ENCODE measurements around the gene LIMA1. TPM values are rescaled to one million over a fixed set of nuclear protein-coding genes. Genes with fewer than 3 reads are reported as not detected.

Gene LIMA1
- polyA plus RNA-seq, 3 donors, result 15.9 to 134 (median 108) TPM

- H3K27ac ChIP-seq (ENCODE audit: low read depth, low read length), result no peak overlapping the region
- 34 to 88% (median 80%) methylated on average over 3 of the region's 3 CpGs for WGBS, 3 donors
Measured at GRCh38 chr12:50201987-50202521, 81.3 kb downstream of the LIMA1 start.

- 88 to 93% (median 89%) methylated on average over 2 of the region's 2 CpGs for WGBS, 3 donors
- no peak overlapping the region for H3K27ac ChIP-seq (ENCODE audit: low read depth, low read length)
Measured at GRCh38 chr12:50200552-50201273, 82.6 kb downstream of the LIMA1 start.

DNA sequence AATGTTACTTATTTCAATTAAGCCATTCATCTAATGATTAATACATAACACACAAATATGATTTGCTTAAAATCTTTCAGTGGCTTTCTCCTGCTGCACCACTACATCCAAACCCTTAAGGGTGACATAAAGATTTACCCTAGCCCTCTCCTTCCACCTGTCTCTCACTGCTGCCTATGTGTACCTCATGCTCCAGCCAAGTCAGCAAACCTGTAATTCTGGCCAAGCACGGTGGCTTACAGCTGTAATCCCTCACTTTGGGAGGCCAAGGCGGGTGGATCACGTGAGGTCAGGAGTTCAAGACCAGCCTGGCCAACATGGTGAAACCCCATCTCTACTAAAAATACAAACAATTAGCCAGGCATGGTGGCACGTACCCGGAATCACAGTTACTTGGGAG lies 84.5 kb downstream of the LIMA1 start:
- no peak overlapping the region for H3K27ac ChIP-seq (ENCODE audit: low read depth, low read length)
- WGBS, 3 donors, result 86 to 94% (median 90%) methylated on average over 5 of the region's 5 CpGs

DNA sequence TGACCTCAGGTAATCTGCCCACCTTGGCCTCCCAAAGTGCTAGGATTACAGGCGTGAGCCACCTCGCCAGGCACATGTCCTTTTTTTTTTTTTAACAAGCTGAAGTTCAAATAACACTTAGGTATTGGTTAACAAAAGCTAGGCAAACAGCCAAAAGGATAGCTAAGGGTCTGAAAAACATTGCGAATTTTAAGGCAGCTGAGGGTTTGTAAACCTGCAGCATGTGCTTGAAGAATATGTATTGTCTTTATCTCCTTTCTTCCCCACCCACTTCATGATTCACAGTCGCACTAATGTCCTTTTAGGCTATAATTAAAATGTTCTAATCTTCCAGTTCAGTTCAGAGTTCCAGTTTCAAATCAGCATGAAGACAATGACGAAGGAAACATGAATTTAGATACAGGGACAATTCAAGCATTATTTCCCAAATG lies 86.0 kb downstream of the LIMA1 start:
- no peak overlapping the region for H3K27ac ChIP-seq (ENCODE audit: low read depth, low read length)
- 74 to 82% (median 77%) methylated on average over 5 of the region's 5 CpGs for WGBS, 3 donors

DNA sequence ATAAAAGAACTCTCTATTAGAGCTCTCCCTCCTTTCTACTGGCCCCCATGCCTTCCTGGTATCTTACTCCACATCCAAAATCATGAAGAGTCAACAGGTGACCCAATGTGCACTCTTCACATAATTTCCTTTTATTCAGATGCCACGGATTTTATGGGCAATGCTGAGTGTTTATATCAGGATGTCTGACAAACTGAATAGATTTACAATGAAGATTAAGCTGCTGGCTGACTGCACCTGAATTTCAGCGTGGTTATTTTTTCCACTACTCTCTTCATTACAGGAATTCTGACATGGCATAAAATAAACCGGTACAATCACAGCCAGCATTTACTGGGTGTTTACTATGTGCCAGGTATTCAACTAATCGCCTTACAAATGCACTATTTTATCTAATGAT lies 86.8 kb downstream of the LIMA1 start:
- no peak overlapping the region for H3K27ac ChIP-seq (ENCODE audit: low read depth, low read length)
- WGBS, 3 donors, result 64 to 79% (median 64%) methylated on average over 4 of the region's 4 CpGs

- 70 to 88% (median 72%) methylated on average over 4 of the region's 4 CpGs for WGBS, 3 donors
Measured at GRCh38 chr12:50195832-50196231, 87.5 kb downstream of the LIMA1 start.

DNA sequence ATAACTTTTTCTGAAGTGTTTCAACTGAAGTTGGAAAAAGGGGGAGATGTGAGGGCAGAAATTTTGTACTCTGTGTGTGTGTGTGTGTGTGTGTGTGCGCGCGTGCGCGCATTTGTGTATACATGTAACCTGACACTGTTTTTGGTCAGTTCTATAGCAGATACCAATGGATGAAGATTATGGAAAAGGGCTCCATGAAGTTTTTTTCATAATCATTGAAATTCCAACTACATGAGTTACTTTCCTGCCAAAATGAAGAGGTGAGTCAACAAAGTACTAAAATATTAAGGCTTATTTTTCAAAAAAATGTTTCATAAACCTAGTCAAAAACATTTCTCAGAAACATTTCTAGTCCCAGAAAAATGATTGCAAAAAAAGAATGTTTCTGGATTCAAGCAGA lies 90.4 kb downstream of the LIMA1 start:
- no peak overlapping the region for H3K27ac ChIP-seq (ENCODE audit: low read depth, low read length)
- 79 to 90% (median 83%) methylated on average over 5 of the region's 5 CpGs for WGBS, 3 donors

More at GRCh38 chr12:50195832-50196231, 87.5 kb downstream of the LIMA1 start:
- no peak overlapping the region for H3K27ac ChIP-seq (ENCODE audit: low read depth, low read length)

GRCh38 chr12:50192236-50192635 lies 91.1 kb downstream of the LIMA1 start:
- 95 to 99% (median 96%) methylated on average over 4 of the region's 4 CpGs for WGBS, 3 donors
- no peak overlapping the region for H3K27ac ChIP-seq (ENCODE audit: low read depth, low read length)

DNA sequence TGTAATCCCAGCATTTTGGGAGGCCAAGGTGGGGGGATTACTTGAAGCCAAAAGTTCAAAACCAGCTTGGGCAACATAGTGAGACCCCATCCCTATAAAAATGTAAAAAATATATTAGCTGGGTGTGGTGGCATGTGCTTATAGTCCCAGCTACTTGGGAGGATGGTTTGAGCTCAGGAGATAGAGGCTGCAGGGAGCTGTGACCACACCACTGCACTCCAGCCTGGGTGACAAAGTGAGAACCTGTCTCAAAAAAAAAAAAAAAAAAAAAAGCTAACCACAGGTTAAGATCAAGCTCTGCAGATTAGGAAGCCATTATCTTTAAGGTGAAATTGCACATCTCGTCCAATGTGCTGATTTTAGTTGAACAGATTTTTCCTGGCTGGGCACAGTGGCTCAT lies 92.5 kb downstream of the LIMA1 start:
- 76 to 100% (median 83%) methylated on average over 1 of the region's 1 CpG for WGBS, 3 donors
- no peak overlapping the region for H3K27ac ChIP-seq (ENCODE audit: low read depth, low read length)

DNA sequence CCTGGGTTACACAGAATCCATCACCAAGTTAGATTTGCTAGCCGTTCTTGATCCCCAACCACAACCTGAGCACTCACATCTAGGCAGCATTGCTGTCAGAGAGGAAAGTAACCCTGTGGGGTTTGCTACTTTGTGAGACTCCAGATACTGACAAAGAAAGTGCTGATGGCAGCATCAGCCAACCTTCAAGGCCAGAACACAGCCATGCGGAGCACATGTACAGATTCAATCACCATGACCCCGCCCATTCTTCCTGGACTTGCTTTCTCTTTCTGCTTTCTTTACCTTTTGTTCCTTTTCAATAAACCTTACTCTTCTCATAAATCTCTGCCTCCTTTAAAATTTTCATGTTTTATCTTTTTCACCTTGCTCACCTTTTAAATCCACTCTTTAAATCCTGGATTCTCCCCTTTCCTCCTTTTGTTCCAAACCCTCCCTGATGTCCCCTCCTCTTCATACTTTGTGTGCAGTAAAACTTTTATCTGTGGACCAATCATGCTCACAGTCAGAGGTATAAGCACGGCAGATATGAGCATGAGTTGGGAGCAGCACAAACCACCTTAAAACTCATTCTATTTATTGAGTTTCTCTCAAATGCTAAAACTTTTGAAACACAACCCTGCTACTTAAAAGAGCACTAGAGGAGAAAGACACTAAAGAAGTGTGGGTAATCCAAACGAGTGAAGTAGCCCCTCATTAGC lies 94.3 kb downstream of the LIMA1 start:
- WGBS, 3 donors, result 78 to 88% (median 85%) methylated on average over 5 of the region's 5 CpGs
- no peak overlapping the region for H3K27ac ChIP-seq (ENCODE audit: low read depth, low read length)

DNA sequence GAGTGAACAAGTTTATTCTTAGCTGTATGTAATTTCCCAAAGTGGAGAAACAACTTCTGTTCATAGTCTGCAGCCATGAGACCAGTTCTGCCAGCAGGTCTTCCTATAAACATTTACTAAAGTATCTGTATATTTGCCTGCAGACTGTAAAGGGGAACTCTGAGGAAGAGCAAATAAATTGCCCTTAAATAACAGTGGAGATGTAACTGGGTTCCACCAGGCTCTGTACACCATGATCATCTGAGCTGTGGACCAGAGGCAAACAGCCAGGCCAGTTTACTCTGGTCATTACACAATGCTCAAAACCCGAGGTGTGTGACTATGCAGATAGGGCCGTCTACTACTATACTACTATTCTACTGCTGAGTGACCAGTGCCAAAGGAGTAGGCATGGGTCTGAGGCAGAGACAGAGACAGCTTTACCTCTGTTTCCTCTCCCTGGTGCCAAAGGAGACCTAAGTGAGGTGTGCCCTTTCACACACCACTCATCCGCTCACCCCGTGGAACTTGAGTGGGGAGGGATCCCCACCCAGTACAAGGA lies 95.0 kb downstream of the LIMA1 start:
- no peak overlapping the region for H3K27ac ChIP-seq (ENCODE audit: low read depth, low read length)
- 55 to 69% (median 67%) methylated on average over 4 of the region's 4 CpGs for WGBS, 3 donors

DNA sequence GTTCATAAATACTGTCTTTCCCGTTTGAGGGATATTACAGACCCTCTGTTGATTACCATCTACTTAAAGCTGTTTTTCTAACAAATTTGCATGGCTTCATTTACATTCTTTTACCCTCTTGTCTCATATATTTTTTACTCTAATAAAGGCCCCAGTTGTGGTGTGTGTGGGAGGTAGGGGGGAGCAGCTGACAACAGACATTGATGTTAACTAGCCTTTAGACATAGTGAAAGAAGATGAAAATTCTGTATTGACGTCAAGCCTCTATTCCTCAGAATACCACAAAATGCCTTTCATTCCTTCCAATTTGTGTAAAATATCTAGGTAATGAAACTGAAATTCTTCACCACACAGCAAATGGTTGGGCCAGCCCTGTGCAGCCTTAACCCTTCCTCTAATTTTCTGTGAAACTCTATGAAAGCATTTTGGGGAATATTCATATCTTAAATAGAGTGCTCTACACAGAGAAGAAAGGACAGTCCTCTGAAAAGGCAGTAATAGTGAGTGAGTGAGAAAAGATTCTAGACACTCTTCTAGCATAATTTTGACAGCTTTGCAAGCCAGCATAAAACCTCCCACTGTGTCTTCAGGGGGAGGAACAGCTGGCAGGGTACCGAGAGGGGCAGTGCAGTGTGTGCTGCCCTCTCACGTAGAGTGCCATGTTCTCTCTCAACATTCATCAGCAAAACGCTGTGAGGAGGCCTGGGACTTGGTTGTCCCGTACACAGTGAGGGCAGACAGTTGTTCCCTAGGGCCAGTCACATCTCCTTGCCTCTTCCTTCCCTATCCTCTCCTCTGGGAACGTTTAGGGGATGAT lies 96.0 kb downstream of the LIMA1 start:
- 47 to 77% (median 52%) methylated on average over 7 of the region's 7 CpGs for WGBS, 3 donors
- no peak overlapping the region for H3K27ac ChIP-seq (ENCODE audit: low read depth, low read length)

- 40 to 84% (median 57%) methylated on average over 1 of the region's 1 CpG for WGBS, 3 donors
- H3K27ac ChIP-seq (ENCODE audit: low read depth, low read length), result no peak overlapping the region
Measured at GRCh38 chr12:50186681-50187080, 96.6 kb downstream of the LIMA1 start.

GRCh38 chr12:50185970-50186663 lies 97.2 kb downstream of the LIMA1 start:
- 65 to 75% (median 75%) methylated on average over 6 of the region's 6 CpGs for WGBS, 3 donors
- H3K27ac ChIP-seq (ENCODE audit: low read depth, low read length), result no peak overlapping the region

DNA sequence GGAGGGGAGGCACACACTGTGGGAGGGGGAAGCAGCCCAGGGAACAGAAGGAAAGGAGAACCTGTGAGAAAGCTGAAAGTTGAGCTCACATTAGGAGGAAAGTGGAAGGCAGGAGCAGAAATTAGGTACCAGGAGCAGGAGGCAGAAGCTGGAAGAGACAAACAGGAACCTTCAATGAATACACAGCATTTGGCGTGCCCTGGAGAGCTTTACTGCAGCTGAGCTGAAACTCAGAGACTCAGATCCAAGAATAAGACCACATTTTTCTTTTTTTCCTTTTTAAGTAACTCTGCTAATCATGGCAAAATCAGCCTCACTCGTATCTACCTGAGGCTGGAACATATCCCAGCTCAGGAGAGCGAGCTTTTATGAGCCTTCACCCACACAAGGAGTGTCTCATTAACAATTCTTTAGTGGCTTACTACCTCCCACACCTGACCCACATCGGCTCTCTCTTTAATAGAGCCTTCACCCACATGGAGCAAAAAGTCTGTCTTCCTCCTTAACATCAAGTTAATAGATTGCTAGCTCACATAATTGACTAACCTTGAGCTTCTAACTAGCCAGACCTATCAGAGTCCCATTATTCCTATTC lies 97.9 kb downstream of the LIMA1 start:
- no peak overlapping the region for H3K27ac ChIP-seq (ENCODE audit: low read depth, low read length)
- 56 to 73% (median 67%) methylated on average over 4 of the region's 4 CpGs for WGBS, 3 donors

GRCh38 chr12:50184261-50184660 lies 99.1 kb downstream of the LIMA1 start:
- no peak overlapping the region for H3K27ac ChIP-seq (ENCODE audit: low read depth, low read length)

GRCh38 chr12:50182461-50182860 lies 100.9 kb downstream of the LIMA1 start:
- no peak overlapping the region for H3K27ac ChIP-seq (ENCODE audit: low read depth, low read length)

More at GRCh38 chr12:50184261-50184660, 99.1 kb downstream of the LIMA1 start:
- whole genome bisulfite sequencing, 3 donors, result 92 to 97% (median 93%) methylated on average over 5 of the region's 5 CpGs

DNA sequence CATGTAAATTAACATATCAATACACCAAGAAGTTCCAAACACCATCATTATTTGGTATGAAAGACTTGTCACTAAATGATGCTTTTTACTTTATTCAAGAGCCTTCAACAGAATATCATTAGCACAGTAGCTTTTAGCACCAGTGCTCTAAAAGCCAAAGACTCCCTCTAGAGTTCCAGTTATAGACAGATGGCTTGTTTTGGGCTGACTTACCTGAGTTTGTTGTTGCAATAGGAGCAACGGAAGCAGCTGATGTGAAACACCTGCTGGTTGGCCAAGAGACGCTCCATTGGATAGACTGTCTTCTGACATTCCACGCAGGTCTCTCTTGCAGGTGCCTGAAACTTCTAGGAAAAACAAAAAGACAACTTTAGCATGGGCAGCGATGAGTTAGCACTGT lies 101.6 kb downstream of the LIMA1 start:
- 85 to 89% (median 87%) methylated on average over 4 of the region's 4 CpGs for WGBS, 3 donors
- H3K27ac ChIP-seq (ENCODE audit: low read depth, low read length), result no peak overlapping the region
